GM18909 (cell line): ENCODE results near the gene ADAMTS10.
"Not testable (repeated sequence)": the region's sequence is repeated elsewhere in the genome, so short reads cannot be mapped to it uniquely, and the experiment has no call there.

Experiments used
- ATAC-seq: cut with Tn5 transposase; IDR thresholded peaks from one replicate; pipeline ENCODE4 v1.9.1; 2021; ENCODE audit warnings: mild to moderate bottlenecking; ENCODE audit not compliant: unreplicated experiment, poor library complexity

The ADAMTS10 gene

DNA sequence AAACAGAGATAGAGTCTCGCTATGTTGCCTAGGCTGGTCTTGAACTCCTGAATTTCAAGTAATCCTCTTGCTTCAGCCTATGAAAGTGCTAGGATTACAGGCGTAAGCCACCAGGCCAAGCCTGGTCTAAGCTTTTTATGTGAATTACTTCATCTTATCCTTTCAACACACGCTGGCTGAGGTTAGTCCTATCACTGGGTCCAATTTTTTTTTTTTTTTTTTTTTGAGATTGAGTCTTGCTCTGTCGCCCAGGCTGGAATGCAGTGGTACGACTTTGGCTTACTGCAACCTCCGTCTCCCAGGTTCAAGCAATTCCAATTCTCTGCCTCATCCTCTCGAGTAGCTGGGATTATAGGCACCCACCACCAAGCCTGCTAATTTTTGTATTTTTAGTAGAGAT is 43.7 kb downstream of the ADAMTS10 start:
- no peak for ATAC-seq

- ATAC-seq = not testable (repeated sequence)
These were observed 45.6 kb downstream of the ADAMTS10 start for GRCh38 chr19:8564866-8565265.

DNA sequence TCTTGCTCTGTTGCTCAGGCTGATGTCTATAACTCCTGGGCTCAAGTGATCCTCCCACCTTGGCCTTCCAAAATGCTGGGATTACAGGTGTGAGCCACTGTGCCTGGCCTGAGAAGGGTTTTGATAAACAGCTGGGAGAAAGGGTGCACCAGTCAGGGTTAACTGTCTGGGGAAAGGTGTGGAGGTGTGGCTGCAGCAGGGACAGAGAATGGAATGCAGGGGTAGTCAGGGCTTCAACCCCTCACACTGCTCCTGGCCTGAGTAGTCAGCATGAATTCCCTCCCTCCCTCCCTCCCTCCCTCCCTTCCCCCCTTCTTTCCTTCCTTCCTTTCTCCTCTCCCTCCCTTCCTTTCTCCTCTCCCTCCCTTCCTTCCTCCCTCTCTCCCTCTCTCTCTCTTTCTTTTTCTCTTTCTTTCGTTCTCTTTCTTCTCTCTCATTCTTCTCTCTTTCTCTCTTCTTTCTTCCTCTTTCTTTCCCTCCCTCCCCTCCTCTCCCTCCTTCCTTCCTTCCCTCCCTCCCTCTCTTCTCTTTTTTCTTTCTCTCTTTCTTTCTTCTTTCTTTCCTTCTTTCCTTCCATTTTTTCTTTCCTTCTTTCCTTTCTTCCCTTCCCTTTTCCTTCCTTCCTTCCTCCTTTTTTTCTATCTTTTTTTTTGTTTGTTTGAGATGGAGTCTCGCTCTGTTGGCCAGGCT is 49.3 kb downstream of the ADAMTS10 start:
- no peak for ATAC-seq

DNA sequence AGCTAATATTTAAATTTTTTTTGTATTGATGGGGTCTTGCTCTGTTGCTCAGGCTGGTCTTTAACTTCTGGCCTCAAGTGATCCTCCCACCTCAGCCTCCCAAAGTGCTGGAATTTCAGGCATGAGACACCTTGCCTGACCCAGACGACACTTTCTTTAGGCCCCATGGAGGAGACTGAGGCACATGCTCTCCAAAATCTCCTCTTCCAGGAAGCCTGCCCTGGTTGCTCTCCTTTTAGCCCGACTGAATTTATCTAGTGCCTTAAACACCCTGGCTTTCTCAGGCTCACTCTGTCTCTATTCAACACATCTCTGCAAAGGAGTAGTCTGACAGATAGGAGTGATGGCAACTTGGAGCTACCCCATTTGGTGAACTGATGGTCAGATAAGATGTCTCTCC is 52.2 kb downstream of the ADAMTS10 start:
- ATAC-seq = no peak

- ATAC-seq = no peak
These were observed 52.8 kb downstream of the ADAMTS10 start for GRCh38 chr19:8557642-8558238.

GRCh38 chr19:8553729-8554128 is 56.8 kb downstream of the ADAMTS10 start:
- ATAC-seq = not testable (repeated sequence)

DNA sequence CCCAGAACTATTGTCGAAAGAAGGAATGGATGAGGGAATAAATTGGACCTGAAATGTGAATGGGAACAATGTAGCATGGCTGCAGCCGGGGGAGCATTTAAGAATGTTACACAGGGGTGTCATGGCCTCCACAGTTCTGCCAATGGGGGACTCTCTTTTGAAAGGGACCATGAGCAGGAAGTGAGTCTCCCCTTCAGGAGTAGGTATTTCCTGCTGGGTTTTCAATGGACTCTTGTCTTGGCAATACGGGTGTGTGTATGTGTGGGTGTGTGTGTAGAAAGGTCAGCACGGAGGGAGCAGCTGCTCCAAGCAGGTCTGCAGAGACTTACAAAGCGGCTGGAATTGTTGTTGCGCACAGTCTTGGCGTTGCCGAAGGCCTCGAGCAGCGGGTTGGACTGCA is 57.7 kb downstream of the ADAMTS10 start:
- ATAC-seq = no peak

- no peak for ATAC-seq
These were observed 60.4 kb downstream of the ADAMTS10 start for GRCh38 chr19:8550070-8550469.

- ATAC-seq = no peak
These were observed 64.8 kb downstream of the ADAMTS10 start for GRCh38 chr19:8545743-8546142.

- no peak for ATAC-seq
These were observed 66.3 kb downstream of the ADAMTS10 start for GRCh38 chr19:8544168-8544567.

DNA sequence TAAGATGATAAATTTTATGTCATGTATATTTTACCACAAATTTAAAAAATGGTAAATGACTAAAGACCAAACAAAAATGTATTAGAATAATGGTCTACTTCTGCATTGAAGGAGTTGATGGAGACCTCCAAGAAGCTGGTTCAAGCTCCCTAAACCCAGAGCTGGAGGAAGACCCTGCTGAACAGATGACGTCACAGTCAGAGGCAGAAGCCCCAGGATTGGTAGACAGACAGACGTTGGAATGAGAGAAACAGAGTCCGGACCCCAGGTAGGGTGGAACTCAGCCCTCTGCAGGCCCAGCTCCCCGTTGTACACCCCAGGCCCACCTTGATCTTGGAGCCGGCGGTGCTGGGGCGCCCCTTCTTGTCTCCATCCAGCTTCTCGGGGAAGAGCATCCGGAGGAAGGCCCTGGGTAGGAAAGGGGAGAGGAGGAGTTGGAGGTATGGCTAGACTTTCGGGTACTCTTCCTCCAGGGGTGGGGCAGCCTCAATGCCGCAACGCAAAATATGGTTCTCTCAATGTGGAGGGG is 70.8 kb downstream of the ADAMTS10 start:
- ATAC-seq = no peak

GRCh38 chr19:8537099-8537498 is 73.4 kb downstream of the ADAMTS10 start:
- ATAC-seq = no peak

DNA sequence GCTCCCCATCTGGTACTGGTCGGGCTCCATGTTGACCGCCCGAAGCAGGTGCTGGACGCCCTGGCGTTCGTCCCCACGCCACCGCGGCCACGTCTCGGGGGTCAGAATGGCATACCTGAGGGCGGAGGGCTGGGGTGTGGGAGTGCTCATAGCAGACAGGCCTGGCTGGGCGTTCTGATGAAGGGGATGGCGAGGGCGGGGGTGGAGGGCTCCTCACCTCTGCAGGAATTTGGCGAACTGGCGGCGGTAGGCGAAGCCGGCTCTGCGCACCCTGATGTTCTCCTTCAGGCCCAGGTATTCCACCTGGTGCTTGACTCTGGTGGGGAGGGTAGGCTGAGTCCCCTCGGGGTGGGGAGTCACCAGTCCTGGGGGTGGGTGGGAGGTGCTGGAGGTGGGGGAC is 74.2 kb downstream of the ADAMTS10 start:
- ATAC-seq = no peak

DNA sequence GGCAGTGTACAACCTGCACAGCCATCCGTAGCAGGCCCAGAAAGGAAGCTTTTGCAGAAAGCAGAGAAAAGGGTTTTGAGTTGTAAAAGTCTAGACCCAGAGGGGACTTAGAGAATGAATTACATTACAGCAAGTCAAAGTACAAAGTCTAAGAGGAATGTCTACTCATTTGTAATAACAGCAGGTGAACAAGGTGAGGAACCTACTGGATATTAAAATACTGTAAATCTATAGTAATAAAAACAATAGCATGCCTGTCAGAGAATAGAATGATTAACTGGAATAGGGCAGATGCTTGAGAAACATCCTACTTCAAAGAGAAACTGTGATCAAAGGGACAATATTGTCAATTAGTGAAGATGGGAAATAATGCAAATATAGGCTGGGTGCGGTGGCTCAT is 78.3 kb downstream of the ADAMTS10 start:
- ATAC-seq = no peak

- ATAC-seq = no peak
These were observed 79.0 kb downstream of the ADAMTS10 start for GRCh38 chr19:8531470-8531869.
